Fibroblast of pulmonary artery (primary cell): ENCODE measurements around the gene NRXN3.

Experiments
- DNase-seq: peaks from one replicate; pipeline ENCODE4 v3.0.0-alpha.2; 2010; ENCODE audit warnings: low read depth
- H3K4me3 ChIP-seq: replicated peaks from 2 replicates; pipeline ENCODE4 v1.5.1; 2011; ENCODE audit warnings: low read depth, mild to moderate bottlenecking, control low read depth, low read length, moderate library complexity
- TF ChIP-seq, protein P1 (sequence below): IDR thresholded peaks from 2 replicates; pipeline ENCODE4 v1.5.1; 2011; ENCODE audit warnings: mild to moderate bottlenecking, control low read depth, low read length, inconsistent platforms; ENCODE audit errors: missing control alignments

Gene NRXN3

DNA sequence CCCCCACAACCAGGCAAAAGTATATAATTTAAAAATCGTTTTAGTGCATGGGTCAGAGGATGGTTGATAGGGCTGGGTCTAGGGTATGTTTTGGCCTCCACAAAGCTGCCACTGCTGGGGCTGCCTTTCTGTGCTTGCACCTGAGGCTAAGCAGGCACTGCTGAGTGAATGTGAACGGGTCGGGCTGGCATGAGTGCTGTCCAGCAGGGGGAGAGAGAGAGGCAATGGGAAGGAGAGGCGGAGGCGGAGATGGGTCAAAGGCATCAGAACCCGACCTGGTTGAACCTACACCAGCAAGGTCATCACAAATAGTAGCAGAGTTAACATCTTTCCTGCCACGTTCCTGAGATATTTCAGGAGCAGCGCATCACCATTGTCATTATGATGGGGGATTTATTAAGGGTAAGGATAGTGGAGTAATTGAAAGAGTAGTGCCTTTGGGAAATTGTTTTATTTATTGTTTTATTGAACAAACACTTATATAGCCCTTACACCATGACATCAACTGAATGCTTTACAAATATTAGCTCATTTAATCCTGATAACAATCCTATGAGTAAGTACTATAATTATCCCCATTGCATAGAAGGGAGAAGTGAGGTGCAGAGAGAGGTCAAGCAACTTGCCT is 5.8 kb upstream of the NRXN3 start:
- no peak for DNase-seq
- TF ChIP-seq, protein P1, sequence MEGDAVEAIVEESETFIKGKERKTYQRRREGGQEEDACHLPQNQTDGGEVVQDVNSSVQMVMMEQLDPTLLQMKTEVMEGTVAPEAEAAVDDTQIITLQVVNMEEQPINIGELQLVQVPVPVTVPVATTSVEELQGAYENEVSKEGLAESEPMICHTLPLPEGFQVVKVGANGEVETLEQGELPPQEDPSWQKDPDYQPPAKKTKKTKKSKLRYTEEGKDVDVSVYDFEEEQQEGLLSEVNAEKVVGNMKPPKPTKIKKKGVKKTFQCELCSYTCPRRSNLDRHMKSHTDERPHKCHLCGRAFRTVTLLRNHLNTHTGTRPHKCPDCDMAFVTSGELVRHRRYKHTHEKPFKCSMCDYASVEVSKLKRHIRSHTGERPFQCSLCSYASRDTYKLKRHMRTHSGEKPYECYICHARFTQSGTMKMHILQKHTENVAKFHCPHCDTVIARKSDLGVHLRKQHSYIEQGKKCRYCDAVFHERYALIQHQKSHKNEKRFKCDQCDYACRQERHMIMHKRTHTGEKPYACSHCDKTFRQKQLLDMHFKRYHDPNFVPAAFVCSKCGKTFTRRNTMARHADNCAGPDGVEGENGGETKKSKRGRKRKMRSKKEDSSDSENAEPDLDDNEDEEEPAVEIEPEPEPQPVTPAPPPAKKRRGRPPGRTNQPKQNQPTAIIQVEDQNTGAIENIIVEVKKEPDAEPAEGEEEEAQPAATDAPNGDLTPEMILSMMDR = no peak
- H3K4me3 ChIP-seq = no peak overlapping the region

DNA sequence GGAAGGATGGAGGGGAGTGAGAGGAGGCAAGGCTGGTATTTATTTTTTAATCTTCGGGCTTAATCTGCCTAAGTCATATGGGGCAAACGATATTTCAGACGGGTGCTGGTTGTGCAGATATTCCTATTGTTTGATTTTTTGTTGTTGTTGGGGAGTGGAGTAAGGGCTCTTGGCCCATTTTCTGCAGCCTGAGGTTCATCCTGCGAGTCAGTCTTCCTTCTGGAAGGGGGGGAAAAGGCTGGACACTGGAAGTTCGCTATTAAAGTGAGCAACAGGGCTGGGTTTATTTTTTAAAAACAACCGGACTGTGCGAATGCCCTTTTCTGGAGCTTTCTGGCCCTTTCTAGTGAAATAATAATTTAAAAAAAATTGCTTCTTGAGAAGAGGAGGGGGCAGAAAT is 2.3 kb downstream of the NRXN3 start:
- TF ChIP-seq, protein P1 = no peak
- DNase-seq = no peak
- H3K4me3 ChIP-seq = no peak overlapping the region

DNA sequence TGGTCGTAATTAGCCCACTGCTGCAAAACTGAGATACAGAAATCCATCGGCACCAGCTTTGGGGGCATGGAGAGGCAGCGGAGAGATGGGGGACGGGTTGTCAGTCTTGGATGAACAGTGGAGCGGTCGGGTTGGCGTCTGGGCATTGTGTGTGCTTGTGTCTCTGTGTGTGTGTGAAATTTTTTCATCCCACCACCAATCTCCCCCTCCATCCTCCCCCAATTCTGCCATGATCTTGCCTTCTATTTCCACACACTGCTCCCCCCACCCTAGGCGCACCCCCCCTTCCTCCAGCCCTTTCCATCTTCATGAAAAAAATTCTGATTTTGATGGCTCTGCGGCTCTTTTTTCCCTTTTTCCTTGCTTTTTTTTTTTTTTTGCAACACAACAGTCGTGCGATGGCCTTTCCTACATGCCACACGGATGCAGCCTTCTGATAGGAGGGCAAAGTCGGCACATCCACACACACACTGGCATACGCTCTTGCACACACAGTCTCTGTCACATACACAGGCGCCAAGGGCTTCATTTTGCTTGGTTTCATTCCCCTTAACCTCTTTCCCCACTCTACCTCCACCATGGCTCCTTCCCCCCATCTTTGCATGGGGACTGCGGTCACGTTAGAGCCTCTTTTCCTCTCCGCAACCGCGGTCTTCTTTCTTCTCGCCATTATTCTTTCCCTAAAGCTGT is 3.3 kb downstream of the NRXN3 start:
- H3K4me3 ChIP-seq = no peak overlapping the region
- no peak for DNase-seq
- TF ChIP-seq, protein P1 = no peak

DNA sequence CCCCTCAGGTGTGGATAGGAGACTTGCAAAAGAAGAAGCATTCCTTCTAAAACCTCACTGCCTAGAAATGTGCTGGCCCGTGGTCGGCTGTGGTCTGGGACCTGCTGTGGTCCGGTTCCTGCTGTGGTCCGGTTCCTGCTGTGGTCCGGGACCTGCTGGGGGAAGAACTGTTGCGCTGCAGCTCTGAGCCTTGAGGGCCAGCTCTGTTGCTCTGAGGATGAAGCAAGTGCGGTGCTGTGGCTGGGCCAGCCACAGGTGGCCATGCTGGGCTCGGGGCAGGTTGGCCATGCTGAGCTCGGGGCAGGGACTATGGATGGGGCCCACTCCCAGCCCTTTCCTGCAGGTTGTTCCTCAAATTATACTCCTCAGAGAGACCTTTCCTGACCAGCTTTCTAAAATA is 5.2 kb downstream of the NRXN3 start:
- DNase-seq = no peak
- no peak overlapping the region for H3K4me3 ChIP-seq
- TF ChIP-seq, protein P1 = no peak

DNA sequence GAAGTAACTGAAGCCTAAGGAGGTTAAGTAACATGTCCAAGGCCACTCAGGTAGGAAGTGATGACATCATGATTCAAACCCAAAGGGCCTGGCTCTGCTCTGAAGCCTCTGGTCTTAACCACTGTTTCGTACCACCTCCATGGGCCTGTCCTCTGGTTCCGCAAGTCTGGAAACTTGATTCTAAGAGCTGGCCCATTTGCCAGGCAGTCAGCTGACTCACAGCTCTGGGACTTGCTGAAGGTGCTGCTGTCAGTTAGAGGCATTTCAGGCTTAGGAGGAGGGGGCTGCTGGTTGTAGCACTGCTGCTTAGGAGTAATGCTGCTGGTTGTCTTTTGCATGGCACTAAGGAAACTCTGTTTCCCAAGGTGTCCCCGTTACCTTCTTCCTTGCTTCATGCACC is 7.9 kb downstream of the NRXN3 start:
- TF ChIP-seq, protein P1 = no peak
- H3K4me3 ChIP-seq = no peak overlapping the region
- no peak for DNase-seq

DNA sequence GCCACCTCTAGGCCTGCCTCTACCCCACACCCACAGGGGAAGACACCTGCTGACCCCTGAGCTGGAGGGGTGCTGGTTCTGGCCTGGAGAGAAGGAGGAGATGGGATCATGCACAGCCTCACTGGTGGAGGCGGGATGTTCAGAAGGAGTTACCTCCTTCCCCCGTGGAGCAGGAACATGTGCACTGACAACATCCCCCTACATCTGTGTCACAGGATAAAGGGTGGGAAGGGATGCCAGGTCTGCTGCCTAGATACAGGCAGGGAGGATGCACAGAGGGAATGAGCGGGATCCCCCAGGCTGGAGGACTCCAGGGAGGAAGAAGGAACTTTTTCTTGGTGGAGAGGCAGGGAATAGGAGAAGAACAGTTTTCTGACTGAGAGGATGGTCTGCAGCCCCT is 8.8 kb downstream of the NRXN3 start:
- no peak overlapping the region for H3K4me3 ChIP-seq
- no peak for DNase-seq
- TF ChIP-seq, protein P1 = no peak

DNA sequence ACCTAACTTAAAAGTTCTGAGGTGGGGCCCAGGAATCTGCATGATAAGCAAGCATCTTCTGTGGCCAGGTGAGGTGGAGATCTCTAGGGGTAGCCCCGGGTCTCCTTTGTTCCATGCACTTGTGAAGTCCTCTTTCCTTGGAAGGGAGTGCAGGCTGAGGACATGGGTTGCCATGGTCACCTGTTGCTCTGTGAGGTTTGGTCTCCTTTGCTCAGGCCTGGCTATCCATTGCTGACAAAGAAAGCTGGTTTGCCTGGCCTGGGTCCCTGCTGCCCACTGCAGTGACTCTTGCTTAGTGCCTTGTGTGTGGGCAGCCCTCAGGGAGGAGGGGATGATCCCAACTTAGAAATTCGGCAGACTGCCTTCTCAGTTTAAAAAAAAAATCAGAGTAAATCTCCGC is 11.1 kb downstream of the NRXN3 start:
- no peak overlapping the region for H3K4me3 ChIP-seq
- TF ChIP-seq, protein P1 = no peak
- DNase-seq = no peak
